C4-2B (cell line): ENCODE results near the gene FSTL4.

Experiments used
- CTCF ChIP-seq: fragments of 450-650 bp; conservative IDR thresholded peaks from 2 replicates; pipeline ENCODE4 v1.5.1; 2017; ENCODE audit warnings: mild to moderate bottlenecking
- ZFX ChIP-seq: fragments of 450-650 bp; IDR thresholded peaks from 2 replicates; pipeline ENCODE4 v1.6.1; 2017

- TF ChIP-seq CTCF: no peak
- TF ChIP-seq ZFX: no peak
Measured at GRCh38 chr5:133415506-133415905, 196.8 kb downstream of the FSTL4 start.
